HG03135 (cell line): ENCODE data around the gene SLC25A22.

ENCODE experiments used
- ATAC-seq: cut with Tn5 transposase; IDR thresholded peaks from one replicate; pipeline ENCODE4 v1.9.1; 2021; ENCODE audit warnings: mild to moderate bottlenecking, moderate library complexity; ENCODE audit not compliant: unreplicated experiment

Gene SLC25A22

DNA sequence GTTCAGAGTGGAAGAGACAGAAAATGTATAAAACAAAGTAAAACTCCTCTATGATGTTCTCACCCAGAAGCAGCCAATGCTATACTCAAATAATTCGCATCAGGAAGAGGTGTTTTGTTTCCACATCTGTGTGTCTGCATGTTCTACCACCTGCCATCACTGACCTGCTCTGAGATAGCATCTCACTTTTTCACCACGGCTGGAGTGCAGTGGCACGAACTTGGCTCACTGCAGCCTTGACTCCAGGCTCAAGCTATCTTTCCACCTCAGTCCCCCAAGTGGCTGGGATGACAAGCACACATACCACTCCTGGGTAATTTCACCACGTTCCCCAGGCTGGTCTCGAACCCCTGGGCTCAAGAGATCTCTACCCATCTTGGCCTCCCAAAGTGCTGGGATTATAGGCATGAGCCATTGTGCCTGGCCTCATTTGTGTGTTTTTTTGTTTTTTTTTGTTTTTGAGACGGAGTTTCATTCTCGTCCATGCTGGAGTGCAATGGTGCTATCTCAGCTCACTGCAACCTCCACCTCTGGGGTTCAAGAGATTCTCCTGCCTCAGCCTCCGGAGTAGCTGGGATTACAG is 36.5 kb downstream of the SLC25A22 start:
- no peak for ATAC-seq

DNA sequence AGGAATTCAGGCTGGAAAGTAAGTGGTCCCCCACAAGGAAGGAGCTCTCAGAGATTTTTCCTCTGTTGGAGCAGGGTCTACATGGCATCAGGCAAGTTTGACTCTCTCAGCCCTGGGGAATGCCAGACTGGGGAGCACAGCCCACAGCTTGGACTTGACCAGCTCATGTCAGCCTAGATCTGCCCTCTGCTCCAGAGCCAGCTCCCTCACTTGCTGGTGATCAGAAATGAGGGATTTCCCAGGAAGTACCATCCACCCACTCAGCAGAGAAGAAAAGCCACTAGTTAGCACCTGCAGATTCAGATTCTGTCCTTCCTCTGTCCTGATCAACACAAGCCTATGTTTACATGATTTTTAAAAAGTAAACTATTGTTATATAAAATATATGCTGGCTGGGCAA is 37.8 kb downstream of the SLC25A22 start:
- ATAC-seq: no peak

- ATAC-seq: no peak
Observed at GRCh38 chr11:749731-750130, 48.4 kb downstream of the SLC25A22 start.

GRCh38 chr11:748007-748359 is 50.1 kb downstream of the SLC25A22 start:
- ATAC-seq: peak; percentile 17

DNA sequence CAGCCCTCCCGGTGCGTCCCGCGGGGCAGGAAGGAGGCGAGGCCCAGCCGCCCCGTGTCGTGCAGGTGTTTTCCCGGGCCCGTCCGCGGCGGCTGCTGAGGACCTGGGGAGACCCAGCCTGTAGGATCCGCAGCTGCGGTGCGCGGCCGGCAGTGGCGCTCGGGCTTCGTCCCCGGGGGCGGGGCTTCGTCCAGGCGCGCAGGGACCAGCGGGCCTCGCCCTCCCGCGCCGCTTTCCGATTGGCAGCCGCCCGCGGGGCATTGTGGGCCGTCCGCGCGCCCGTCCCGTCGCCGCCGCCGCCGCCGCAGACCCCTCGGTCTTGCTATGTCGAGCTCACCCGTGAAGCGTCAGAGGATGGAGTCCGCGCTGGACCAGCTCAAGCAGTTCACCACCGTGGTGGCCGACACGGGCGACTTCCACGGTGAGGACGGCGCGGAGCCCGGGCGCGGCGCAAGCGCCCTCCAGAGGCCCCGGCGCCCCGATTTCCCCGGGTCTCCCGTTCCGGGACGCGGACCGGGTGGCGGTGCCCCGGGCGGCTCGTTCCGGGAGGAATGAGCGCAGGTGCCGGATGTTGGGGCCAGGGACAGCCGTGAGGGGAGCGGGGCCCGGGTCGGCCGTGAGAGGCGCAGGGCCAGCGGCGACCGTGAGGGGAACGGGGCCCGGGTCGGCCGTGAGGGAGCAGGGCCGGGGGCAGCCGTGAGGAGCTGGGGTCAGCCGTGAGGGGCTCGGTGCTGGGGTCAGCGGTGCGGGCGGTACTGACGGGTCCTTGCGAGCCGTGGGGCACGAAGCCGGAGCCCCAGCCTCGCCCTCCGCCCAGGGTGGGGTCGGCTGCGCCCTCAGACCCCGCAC is 50.7 kb downstream of the SLC25A22 start, which contains the start of gene TALDO1:
TSS of gene TALDO1 (plus strand) at position 307 of the 849 bp plus-strand sequence. CDS start at position 325, 18 bp downstream.
- ATAC-seq: peak; percentile 83

DNA sequence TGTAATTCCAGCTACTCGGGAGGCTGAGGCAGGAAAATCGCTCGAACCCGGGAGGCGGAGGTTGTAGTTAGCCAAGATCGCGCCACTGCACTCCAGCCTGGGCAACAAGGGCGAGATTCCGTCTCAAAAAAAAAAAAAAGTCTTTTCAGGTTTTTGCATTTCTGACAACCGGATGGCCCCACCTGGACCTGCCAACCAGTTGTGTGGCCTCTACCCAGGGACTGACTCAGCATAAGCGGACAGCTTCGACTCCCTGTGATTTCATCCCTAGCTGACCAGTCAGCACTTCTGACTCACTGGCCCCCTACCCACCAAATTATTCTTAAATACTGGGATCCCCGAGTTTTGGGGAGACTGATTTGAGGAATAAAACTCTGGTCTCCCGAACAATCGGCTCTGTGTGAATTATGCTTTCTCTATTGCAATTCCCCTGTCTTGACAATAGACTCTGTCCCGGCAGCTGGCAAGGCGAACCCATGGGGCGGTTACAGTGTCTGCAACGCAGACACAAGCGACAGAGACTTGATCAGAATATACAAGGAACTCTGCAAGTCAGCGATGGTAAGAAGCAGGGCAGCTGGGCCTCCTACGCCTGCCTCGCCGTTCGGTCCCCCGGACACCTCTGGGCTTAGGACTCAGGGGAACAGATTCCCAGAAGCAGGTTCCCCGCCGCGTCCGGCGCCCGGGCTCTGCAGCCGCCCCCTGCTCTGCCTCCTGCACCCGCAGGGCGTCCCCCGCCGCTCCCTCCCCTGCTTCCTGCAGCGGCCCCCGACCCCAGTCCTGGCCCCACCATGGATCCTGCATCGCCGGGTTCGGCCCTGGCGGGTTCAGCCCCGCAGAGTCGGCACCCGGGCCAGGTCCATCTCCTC is 51.6 kb downstream of the SLC25A22 start:
- peak; percentile 29 for ATAC-seq

GRCh38 chr11:745428-745827 is 52.7 kb downstream of the SLC25A22 start:
- ATAC-seq: no peak

DNA sequence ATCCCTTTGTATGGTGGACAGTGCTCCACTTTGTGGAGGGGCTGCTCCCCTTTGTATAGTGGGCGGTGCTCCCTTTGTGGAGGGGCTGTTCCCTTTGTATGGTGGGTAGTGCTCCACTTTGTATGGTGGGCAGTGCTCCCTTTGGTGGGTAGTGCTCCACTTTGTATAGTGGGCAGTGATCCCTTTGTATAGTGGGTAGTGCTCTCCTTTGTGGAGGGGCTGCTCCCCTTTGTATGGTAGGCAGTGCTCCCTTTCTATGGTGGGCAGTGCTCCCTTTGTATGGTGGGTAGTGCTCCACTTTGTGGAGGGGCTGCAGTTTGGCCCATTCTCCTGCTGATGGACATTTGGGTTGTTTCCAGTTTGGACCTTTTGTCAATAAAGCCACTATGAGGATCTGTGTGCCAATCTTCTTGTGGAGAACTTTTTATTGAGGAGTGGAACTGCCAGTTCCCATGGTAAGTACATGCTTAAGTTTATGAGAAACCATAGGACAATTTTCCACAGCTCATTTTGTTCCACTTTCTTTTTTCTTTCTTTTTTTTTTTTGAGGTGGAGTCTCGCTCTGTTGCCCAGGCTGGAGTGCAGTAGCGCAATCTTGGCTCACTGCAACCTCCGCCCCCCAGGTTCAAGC is 55.4 kb downstream of the SLC25A22 start:
- ATAC-seq: no peak

GRCh38 chr11:742156-742546 is 55.9 kb downstream of the SLC25A22 start:
- no peak for ATAC-seq
